ENCODE data around the gene KIAA0408. TPM values are rescaled to one million over a fixed set of nuclear protein-coding genes. Genes with fewer than 3 reads are reported as not detected.
"Not testable (repeated sequence)": the region's sequence is repeated elsewhere in the genome, so short reads cannot be mapped to it uniquely, and the experiment has no call there.

The KIAA0408 gene
- total RNA-seq, 1 experiment from 2014 or later, result 0.25 TPM

DNA sequence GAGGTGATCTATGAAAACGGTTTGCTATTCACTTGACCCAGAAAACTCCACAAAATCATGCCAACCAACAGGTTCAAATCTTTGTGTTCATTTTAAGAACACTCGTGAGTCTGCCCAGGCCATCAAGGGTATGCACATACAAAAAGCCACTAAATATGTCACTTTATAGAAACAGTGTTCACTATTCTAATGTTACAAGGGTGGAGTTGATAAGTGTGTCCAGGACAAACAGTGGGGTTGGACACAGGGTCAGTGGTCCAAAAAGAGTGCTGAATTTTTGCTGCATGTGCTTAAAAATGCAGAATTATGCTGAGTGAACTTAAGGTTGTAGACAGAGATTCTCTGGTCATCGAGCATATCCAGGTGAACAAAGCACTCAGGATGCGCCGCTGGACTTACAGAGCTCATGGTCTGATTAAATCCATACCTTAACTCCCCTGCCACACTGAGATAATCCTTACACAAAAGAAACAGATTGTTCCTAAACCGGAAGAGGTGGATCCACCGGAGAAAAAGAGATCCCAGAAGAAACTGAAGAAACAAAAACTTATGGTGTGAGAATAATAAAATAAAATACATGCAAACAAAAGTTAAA, 23.5 kb downstream of the KIAA0408 start (continued):
- TF ChIP-seq, protein P1, sequence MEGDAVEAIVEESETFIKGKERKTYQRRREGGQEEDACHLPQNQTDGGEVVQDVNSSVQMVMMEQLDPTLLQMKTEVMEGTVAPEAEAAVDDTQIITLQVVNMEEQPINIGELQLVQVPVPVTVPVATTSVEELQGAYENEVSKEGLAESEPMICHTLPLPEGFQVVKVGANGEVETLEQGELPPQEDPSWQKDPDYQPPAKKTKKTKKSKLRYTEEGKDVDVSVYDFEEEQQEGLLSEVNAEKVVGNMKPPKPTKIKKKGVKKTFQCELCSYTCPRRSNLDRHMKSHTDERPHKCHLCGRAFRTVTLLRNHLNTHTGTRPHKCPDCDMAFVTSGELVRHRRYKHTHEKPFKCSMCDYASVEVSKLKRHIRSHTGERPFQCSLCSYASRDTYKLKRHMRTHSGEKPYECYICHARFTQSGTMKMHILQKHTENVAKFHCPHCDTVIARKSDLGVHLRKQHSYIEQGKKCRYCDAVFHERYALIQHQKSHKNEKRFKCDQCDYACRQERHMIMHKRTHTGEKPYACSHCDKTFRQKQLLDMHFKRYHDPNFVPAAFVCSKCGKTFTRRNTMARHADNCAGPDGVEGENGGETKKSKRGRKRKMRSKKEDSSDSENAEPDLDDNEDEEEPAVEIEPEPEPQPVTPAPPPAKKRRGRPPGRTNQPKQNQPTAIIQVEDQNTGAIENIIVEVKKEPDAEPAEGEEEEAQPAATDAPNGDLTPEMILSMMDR (IDR thresholded peaks at IDR 0.05 in 2 of 3, conservative IDR thresholded peaks at IDR 0.05 in 1 of 3; ENCODE audit: borderline replicate concordance in 1 of 3, insufficient read depth in 1 of 3, low read depth in 2 of 3, low read length in 2 of 3), result no peak
- no peak for TF ChIP-seq ZNF274 (IDR thresholded peaks at IDR 0.05; ENCODE audit: low read depth, low read length)

DNA sequence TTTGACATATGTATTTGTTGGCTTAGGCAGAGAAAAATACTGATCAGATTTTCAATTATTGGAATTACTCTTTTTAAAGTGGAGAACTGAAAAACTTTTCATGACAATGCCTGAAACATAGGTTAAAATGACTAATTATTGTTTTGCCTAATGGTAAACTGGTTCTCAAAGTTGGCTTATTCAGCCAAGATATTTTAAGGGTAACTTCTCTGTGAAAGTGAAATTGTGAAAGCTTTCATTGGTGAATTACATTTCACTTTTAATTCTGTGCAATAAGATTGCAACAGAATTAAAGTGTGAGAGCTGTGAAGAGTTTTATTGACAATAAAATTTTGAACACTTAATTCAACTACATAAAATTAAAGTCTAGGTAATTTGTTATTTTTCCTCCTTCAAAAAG, 24.5 kb downstream of the KIAA0408 start:
- no peak overlapping the region for H3K9ac ChIP-seq (ENCODE audit: low read length)
- no peaks in the 10 kb centered on the region for H3K36me3 ChIP-seq (ENCODE audit: control insufficient read depth in 1 of 2, insufficient read depth in 2 of 2, low read length in 2 of 2)
- ChIA-PET CTCF (no interaction called here), POLR2A (no interaction called here), RAD21 (ENCODE audit: low non-redundant PET in 1 of 2, low total read pairs in 2 of 2, uncharacterized antibody in 2 of 2, unreplicated experiment in 2 of 2) (no interaction called here)
- ATAC-seq (no peak), DNase-seq (ENCODE audit: low read depth, low spot score) (no peak)
- no peak overlapping the region for H3K4me2 ChIP-seq (ENCODE audit: low read length)
- H3K9me3 ChIP-seq (ENCODE audit: control insufficient read depth in 1 of 2, insufficient read depth in 1 of 2, low read depth in 1 of 2, low read length in 2 of 2), result no peaks in the 10 kb centered on the region
- H3K79me2 ChIP-seq (ENCODE audit: insufficient read depth, low read length), result no peaks in the 10 kb centered on the region
- no peaks in the 10 kb centered on the region for H3K9me2 ChIP-seq (ENCODE audit: insufficient read depth)
- TF ChIP-seq JUND (IDR thresholded peaks at IDR 0.05) (no peak), ZNF274 (IDR thresholded peaks at IDR 0.05; ENCODE audit: low read depth, low read length) (no peak), FOSL1 (IDR thresholded peaks at IDR 0.05; ENCODE audit: low read depth) (no peak), EZH2 (IDR thresholded peaks at IDR 0.05) (no peak), EZH2phosphoT487 (IDR thresholded peaks at IDR 0.05; ENCODE audit: borderline replicate concordance) (no peak), POLR2A (IDR thresholded peaks at IDR 0.05; ENCODE audit: borderline replicate concordance, extremely low read depth, insufficient read depth, insufficient read length) (no peak), SIN3A (IDR thresholded peaks at IDR 0.05; ENCODE audit: low read depth) (no peak), SRF (IDR thresholded peaks at IDR 0.05; ENCODE audit: low read depth) (no peak), POLR2AphosphoS5 (IDR thresholded peaks at IDR 0.05; ENCODE audit: low read depth, low read length) (no peak)
- no TSS peak for BruUV-seq (replicated peaks)
- H3K4me3 ChIP-seq (replicated peaks in 1 of 2; ENCODE audit: low read depth in 1 of 2, low read length in 2 of 2), result no peak overlapping the region
- H3K27me3 ChIP-seq (ENCODE audit: insufficient read depth, low read length), result no peaks in the 10 kb centered on the region
- H3K27ac ChIP-seq (ENCODE audit: low read depth, low read length), result no peak overlapping the region
- H3K4me1 ChIP-seq (ENCODE audit: control insufficient read depth in 1 of 2, insufficient read depth in 2 of 2, low read length in 2 of 2), result no peaks in the 10 kb centered on the region
- intact Hi-C loops (cut with micrococcal nuclease), result no loop called here
- no peak overlapping the region for H2AFZ ChIP-seq (ENCODE audit: low read depth, low read length, poor library complexity, severe bottlenecking)
- no peaks in the 10 kb centered on the region; the same call in 1 of the 2 replicates for H4K20me1 ChIP-seq (ENCODE audit: insufficient read depth)

DNA sequence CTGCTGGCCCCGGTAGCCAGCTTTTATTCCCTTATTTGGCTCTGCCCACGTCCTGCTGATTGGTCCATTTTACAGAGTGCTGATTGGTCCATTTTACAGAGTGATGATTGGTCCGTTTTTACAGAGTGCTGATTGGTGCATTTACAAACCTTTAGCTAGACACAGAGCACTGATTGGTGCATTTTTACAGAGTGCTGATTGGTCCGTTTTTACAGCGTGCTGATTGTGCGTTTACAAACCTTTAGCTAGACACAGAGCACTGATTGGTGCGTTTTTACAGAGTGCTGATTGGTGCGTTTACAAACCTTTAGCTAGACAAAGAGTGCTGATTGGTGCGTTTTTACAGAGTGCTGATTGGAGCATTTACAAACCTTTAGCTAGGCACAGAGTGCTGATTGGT, 30.6 kb downstream of the KIAA0408 start:
- H2AFZ ChIP-seq (ENCODE audit: low read depth, low read length, poor library complexity, severe bottlenecking); H3K9me3 ChIP-seq (ENCODE audit: control insufficient read depth in 1 of 2, insufficient read depth in 1 of 2, low read depth in 1 of 2, low read length in 2 of 2); H3K4me1 ChIP-seq (ENCODE audit: control insufficient read depth in 1 of 2, insufficient read depth in 2 of 2, low read length in 2 of 2); BruUV-seq (replicated peaks); ATAC-seq; H3K4me3 ChIP-seq (replicated peaks in 1 of 2; ENCODE audit: low read depth in 1 of 2, low read length in 2 of 2); H3K9me2 ChIP-seq (ENCODE audit: insufficient read depth); H3K4me2 ChIP-seq (ENCODE audit: low read length); H3K36me3 ChIP-seq (ENCODE audit: control insufficient read depth in 1 of 2, insufficient read depth in 2 of 2, low read length in 2 of 2); intact Hi-C loops (cut with micrococcal nuclease); H3K79me2 ChIP-seq (ENCODE audit: insufficient read depth, low read length); H3K27me3 ChIP-seq (ENCODE audit: insufficient read depth, low read length); RAD21 ChIA-PET (ENCODE audit: low non-redundant PET in 1 of 2, low total read pairs in 2 of 2, uncharacterized antibody in 2 of 2, unreplicated experiment in 2 of 2); CTCF ChIA-PET; POLR2A ChIA-PET; DNase-seq (ENCODE audit: low read depth, low spot score); H3K9ac ChIP-seq (ENCODE audit: low read length); H3K27ac ChIP-seq (ENCODE audit: low read depth, low read length); H4K20me1 ChIP-seq (ENCODE audit: insufficient read depth): not testable (repeated sequence)
